Stimulated activated CD4-positive, alpha-beta T cell treated with anti-CD3 and anti-CD28 coated beads, Interleukin-4, amount 100 ng/mL, for 4 hours (primary cell): ENCODE measurements around the gene SCGB1C2.
"Not testable (repeated sequence)": the region's sequence is repeated elsewhere in the genome, so short reads cannot be mapped to it uniquely, and the experiment has no call there.

ENCODE experiments used
- DNase-seq, 2 experiments: peaks; one replicate each; pipeline ENCODE4 v3.0.0-alpha.2; 2020

SCGB1C2 gene

DNA sequence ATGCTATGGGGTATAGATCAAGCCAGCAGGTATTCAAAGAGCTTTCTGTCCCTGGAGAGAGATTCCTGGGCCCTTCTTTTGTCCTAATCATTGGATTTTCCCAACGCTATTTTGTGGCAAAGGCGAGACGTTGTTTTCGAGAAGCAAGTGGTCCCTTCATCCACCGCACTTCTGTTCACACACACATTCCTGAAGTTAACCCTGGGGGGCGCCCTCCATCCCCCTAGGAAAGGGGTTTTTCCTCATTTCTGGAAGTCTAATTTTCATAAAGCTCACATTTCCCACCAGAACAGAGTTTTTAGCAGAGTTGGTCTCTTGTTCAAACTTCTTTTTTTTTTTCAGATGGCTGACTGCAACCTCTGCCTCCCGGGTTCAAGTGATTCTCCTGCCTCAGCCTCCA, 11.9 kb downstream of the SCGB1C2 start:
- DNase-seq = no peak

GRCh38 chr17:149897-150584, 12.7 kb downstream of the SCGB1C2 start:
- no peak for DNase-seq

DNA sequence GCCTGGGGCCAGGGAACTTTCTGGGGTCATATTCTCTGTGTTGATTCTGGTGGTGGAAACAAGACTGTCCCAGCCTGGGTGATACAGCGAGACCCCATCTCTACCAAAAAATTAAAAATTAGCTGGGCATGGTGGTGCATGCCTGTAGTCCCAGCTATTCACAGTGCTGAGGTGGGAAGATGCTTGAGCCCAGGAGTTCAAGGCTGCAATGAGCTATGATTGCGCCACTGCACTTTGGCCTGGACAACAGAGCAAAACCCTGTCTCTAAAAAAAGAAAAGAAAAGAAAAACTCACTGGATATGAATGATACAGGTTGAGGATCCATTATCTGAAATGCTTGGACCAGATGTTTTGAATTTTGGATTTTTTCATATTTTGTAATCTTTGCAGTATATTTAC, 13.6 kb downstream of the SCGB1C2 start:
- DNase-seq = no peak

DNA sequence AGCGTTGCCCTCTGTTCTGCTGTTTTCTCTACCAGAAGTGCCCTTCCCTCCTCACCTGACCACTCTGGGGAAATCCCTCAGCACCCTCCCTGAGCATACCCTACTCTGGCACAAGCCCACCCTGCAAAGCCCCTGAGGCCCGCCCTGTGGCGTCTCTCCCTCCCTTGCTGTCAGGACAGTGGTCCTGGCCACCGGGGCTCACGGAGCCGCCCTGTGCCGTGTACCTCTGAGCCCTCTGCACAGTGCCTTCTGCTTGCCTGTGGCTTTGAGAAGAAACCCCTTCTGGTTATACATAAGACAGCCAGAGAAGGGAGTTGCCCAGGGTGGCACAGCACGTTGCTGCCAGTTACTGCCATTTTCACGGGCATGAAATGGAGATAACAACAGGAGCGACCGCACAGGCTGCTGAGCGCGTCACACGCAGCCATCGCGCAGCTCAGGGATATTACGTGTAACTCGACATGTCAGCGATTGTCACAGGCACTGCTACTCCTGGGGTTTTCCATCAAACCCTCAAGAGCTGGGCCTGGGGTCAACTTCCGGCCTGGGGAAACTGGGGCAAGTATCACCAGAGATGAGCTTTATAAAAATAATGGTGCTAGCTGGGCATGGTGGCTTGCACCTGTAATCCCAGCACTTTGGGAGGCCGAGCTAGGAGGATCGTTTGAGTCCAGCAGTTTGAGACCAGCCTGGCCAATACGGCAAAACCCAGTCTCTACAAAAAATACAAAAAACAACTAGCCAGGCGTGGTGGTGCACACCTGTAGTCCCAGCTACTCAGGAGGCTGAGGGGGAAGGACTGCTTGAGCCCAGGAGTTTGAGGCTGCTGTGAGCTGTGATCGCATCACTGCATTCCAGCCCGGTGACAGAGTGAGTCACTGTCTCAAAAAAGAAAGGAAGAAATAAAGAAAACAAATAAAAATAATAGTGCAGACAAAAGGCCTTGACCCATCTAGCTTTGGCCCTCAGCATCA, 14.8 kb downstream of the SCGB1C2 start:
- no peak for DNase-seq

- no peak for DNase-seq
These were observed 15.6 kb downstream of the SCGB1C2 start for GRCh38 chr17:152860-153420.

DNA sequence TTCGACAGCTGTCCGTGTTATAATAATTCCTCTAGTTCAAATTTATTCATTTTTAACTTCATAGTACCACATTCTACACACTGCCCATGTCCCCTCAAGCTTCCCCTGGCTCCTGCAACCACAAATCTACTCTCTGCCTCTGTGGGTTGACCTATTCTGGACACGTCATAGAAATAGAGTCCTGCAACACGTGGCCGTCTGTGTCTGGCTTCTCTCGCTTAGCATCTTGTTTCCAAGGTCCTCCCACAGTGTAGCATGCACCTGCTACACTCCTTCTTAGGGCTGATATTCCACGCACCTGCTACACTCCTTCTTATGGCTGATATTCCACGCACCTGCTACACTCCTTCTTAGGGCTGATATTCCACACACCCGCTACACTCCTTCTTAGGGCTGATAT, 16.5 kb downstream of the SCGB1C2 start:
- DNase-seq = no peak

- no peak for DNase-seq
These were observed 18.2 kb downstream of the SCGB1C2 start for GRCh38 chr17:155576-155975.

DNA sequence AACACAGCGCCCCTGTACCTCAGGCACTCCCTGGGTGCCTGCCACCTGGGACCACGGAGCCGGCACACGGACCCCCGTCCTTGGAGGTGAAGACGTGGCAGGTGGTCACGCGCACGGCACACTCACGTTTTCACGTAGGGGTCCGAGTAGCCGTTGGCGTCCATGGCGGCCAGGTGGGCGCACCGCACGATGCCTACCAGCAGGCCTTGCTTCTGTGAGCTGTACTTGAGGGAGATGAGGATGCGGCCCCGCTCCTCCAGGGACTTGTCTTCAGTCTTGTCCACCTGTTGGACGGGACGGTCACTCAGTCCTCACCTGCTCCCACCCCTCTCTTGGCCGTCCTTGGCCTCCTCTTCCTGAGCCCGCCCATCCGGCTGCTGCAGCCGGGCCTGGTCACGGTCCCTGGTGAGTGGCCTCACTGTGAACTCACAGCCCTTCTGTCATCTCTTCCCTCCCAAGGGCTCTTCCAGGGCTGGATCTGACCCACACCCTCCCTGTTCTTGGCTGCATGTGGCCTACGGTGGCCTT, 18.8 kb downstream of the SCGB1C2 start:
- no peak for DNase-seq

DNA sequence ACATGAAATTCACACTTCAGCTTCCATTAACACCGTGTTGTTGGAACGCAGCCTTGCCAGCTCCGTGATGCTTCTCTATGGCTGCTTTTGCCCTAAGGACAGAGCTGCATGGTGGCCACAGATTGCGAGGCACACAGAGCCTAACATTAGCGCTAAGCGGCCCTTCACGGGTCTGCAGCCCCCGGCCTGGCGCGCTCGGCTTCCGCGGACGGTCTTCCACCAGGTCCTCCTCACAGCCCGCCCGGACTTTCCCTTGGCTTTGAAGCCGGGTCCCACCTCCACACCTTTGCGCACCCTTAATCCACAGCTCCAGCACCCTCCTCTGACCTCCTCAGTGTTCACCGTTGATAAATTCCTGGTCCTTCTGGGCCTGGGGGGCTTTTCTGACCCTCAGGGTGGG, 19.6 kb downstream of the SCGB1C2 start:
- no peak for DNase-seq

- no peak for DNase-seq
These were observed 20.5 kb downstream of the SCGB1C2 start for GRCh38 chr17:157901-158300.

DNA sequence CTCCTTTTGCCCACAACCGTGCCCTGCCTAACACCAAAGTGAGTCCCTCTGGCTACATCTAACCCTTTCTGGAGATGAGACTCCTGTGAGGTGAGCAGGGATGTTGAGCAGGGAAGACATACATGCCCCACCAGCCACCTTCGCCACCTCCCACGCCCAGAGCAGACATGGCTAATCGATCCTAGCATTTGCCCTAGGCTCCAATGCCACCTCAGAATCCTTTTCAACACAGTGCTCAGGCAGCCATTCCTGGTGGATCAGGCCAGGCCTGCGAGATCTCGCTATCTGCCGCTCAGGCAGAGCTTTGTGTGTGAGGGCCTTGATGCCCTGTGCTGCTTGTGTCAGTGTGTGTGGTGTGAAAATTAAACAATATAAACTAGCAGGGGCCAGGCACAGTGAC, 21.0 kb downstream of the SCGB1C2 start:
- no peak for DNase-seq

GRCh38 chr17:159609-160008, 22.2 kb downstream of the SCGB1C2 start:
- DNase-seq = no peak

DNA sequence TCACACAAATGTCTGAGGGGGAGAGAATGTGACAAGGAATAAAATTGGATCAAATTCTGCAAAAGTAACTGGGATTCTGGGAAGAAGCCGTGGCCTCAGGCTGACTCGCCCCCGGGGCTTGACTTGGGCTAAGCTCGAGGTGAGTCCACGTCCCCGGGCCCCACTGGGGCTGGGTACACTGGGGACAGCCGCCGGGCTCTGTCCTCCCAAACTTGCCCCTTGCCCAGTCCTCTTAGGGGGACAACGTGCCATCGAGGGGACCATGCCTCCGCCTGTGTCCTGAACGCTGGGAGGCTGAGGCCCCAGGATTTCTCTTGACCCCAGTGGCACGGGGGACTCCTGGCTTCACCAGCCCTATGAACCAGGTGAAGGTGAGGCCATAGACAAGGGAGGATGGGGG, 23.0 kb downstream of the SCGB1C2 start:
- no peak for DNase-seq

DNA sequence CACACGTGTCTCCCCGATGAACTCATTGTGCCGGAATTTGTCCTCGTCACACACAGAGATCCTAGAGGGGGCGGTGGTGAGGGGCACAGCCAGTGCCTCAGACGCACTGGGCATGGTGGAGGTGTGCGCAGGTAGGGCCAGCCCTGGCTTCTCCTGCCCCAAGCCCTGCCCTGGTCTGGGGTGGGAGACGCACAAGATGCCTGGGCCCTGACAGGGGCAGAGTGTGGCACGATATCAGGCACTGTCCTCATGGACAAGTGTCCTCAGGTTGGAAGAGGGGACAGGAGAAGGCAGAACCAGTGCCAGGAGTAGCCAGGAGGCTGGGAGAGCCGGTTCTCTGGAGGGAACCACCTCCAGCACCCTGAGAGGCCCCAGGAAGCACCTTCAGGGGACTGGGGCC, 24.1 kb downstream of the SCGB1C2 start:
- no peak for DNase-seq

- DNase-seq = no peak
These were observed 25.3 kb downstream of the SCGB1C2 start for GRCh38 chr17:162689-163088.

DNA sequence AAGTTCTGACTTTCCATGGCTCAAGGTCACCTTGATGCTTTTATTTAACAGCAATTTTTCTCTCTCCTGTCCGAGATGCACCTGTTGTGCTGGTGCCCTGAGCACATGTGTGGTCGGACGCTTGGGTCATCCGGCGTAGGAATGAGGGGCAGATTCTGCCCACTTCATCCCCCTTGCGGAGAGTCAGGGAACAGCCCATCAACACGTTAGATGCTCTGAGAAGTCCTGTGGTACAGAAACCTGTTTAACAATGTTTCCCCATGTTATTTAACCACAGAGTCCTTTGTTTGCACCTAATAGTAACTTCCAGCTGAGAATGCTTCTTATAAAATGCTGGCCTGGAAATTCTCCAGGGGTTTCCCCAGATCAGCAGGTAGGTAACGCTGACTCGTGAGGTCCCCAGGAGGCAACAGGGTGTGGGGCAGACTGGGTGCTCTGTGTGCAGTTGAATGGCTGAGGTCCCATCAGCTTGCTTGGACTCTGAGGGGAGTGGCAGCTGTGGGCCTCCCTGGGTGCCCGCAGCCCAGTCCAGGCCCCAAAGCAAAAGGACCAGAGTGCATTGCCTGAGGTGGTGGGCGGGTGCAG, 26.2 kb downstream of the SCGB1C2 start:
- DNase-seq = no peak

GRCh38 chr17:164303-165235, 27.2 kb downstream of the SCGB1C2 start:
- peak in 1 of 2 experiments; percentile 7 for DNase-seq

GRCh38 chr17:165939-166338, 28.6 kb downstream of the SCGB1C2 start:
- no peak for DNase-seq

- DNase-seq = not testable (repeated sequence)
These were observed 31.2 kb downstream of the SCGB1C2 start for GRCh38 chr17:168614-169013.

GRCh38 chr17:170130-170670, 32.8 kb downstream of the SCGB1C2 start:
- DNase-seq = no peak

- no peak for DNase-seq
These were observed 34.5 kb downstream of the SCGB1C2 start for GRCh38 chr17:171871-172270.

DNA sequence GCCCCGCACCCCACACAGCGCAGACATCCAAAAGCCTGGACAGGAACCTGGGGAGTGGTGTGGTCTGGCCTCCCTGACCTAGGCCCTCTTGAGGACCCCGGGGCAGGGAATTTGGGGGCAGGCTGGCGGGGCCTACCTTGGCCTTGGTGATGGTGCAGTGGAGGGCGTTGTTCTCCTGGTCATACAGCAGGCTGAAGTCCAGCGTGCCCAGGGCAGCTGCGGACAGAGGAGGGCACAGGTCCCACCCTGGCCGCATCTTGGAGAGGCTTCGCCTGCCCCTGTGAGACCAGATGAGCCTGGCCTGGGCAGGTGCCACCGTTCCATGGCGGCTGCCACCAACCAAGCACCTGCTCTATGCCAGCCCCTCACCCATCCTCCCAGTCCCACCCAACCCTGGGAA, 35.0 kb downstream of the SCGB1C2 start:
- DNase-seq = no peak
